K562 (cell line): ENCODE results near the gene MIB2.
"Not testable (repeated sequence)": the region's sequence is repeated elsewhere in the genome, so short reads cannot be mapped to it uniquely, and the experiment has no call there.

Experiments used
- CBX1 ChIP-seq: sonication (generic); IDR thresholded peaks from 2 replicates; pipeline ENCODE4 v1.6.1; 2016; ENCODE audit warnings: antibody characterized with exemption, low read depth, mild to moderate bottlenecking
- ZKSCAN8 ChIP-seq: fragments of 200-800 bp; sonication (Bioruptor generic); IDR thresholded peaks from 2 replicates; pipeline ENCODE4 v1.6.1; 2016; ENCODE audit warnings: missing genetic modification characterization, missing compliant biosample characterization

- TF ChIP-seq ZKSCAN8 (CRISPR knock-in tag); CBX1: not testable (repeated sequence)
These were observed 49.0 kb downstream of the MIB2 start for GRCh38 chr1:1664318-1664717.
